LNCaP clone FGC (cell line): ENCODE results near the gene SLC6A9.

Source experiments
- DNase-seq: peaks from one replicate; pipeline ENCODE4 v3.0.0-alpha.2; 2011; ENCODE audit warnings: low read depth
- H3K4me3 ChIP-seq: 2 replicates; pipeline ENCODE4 v1.5.1; 2011; ENCODE audit warnings: mild to moderate bottlenecking, low read depth, low read length, control low read depth
- CTCF ChIP-seq: IDR thresholded peaks from 2 replicates; pipeline ENCODE4 v1.5.1; 2012; ENCODE audit warnings: mild to moderate bottlenecking; ENCODE audit not compliant: control insufficient read depth, insufficient read depth; ENCODE audit errors: extremely low read depth

Gene SLC6A9

GRCh38 chr1:43963890-43964289 is 67.4 kb downstream of the SLC6A9 start:
- TF ChIP-seq CTCF, result no peak
- no peak for DNase-seq

GRCh38 chr1:43963006-43963405 is 68.3 kb downstream of the SLC6A9 start:
- DNase-seq, result no peak
- no peak for TF ChIP-seq CTCF
- H3K4me3 ChIP-seq, result no peak overlapping the region

More at GRCh38 chr1:43963890-43964289, 67.4 kb downstream of the SLC6A9 start:
- H3K4me3 ChIP-seq, result no peak overlapping the region

DNA sequence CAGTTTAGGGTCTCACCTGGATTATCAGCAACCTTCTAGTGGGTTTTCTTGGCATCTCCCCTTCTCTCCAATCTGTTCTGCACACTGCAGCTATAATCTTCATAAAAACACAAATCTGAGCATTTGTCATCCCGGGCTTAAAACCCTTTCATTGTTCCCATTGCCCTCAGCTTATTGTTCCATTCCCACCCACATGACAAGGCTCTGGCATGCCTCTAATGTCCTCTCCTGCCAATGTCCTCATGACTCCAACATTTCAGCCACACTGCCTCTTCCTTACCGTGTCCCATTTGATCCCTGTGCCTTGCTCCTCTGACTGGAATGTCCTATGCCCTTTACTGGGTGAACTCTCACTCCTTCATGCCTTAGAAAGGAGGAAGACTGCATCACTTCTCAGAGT is 68.9 kb downstream of the SLC6A9 start:
- H3K4me3 ChIP-seq, result no peak overlapping the region
- DNase-seq, result no peak
- TF ChIP-seq CTCF, result no peak

- no peak for DNase-seq
Observed at GRCh38 chr1:43961692-43962091, 69.6 kb downstream of the SLC6A9 start.

DNA sequence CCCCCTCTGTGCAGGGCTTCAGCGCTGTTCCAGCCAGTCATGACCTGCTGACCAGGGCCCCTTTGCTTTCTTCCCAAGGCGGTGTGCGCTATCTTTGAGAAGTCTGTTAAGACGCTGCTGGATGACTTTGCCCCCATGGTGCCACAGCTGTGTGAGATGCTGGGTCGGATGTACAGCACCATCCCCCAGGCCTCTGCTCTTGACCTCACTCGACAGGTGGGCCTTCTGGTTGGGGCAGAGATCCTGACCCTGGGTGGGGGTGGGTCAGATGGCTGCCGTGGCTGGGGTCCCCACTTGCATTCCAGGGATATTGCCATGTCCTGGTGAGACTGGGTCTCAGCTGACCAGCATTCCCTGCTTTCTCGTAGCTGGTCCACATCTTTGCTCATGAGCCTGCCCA is 70.5 kb downstream of the SLC6A9 start:
- TF ChIP-seq CTCF, result no peak
- DNase-seq, result no peak
- H3K4me3 ChIP-seq, result no peak overlapping the region

More at GRCh38 chr1:43961692-43962091, 69.6 kb downstream of the SLC6A9 start:
- H3K4me3 ChIP-seq, result no peak overlapping the region
- TF ChIP-seq CTCF, result no peak

DNA sequence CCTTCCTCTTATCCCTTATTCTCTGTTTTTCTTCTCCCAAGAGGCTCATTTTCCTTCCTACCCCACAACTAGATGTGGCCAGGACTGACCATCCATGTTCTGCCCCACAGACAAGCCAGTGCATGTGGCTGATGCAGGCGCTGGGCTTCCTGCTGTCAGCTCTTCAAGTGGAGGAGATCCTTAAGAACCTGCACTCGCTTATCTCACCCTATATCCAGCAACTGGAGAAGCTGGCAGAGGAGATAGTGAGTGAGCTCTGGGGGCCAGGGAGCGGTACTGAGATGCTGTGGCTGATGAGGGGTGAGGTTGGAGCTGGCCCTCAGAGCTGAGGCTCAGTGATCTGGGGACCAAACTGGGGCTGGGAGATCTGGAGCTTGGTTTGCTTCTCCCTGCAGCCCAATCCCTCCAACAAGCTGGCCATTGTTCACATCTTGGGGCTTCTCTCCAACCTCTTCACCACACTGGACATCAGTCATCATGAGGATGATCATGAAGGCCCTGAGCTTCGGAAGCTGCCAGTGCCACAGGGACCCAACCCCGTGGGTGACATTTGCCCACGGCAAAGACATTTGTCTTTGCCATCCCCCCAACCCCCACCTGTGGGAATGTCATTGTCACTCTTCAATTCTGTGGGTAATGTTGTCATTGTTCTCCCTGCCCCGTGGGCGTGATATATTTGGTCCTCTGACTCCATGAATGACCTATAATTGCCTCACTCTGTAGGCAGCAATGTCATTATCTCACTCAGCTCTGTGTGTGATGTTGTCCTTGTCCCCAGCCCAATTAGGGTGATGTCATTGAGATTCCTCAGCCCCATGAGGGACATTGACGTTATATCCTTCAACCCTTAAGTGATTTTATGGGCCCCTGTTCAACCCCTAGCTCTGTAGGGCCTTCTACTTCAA is 72.7 kb downstream of the SLC6A9 start:
- no peak for TF ChIP-seq CTCF
- H3K4me3 ChIP-seq, result no peak overlapping the region
- no peak for DNase-seq
